OCI-LY1 (cell line): ENCODE results near the gene PFDN6.

Experiments
- H2AFZ ChIP-seq: fragments of 200-600 bp; sonication (generic), shearing (Covaris generic); 2 replicates; pipeline ENCODE4 v1.6.0; 2014; ENCODE audit warnings: antibody characterized with exemption, mild to moderate bottlenecking, low read length
- H3F3A ChIP-seq: fragments of 200-600 bp; sonication (generic), shearing (Covaris generic); 2 replicates; pipeline ENCODE4 v1.6.0; 2014; ENCODE audit warnings: mild to moderate bottlenecking, antibody characterized with exemption, low read length, moderate library complexity; ENCODE audit not compliant: insufficient read depth
- H3K27ac ChIP-seq: fragments of 200-600 bp; sonication (generic); 2 replicates; pipeline ENCODE4 v1.5.1; 2014; ENCODE audit warnings: low read length, mixed run types, mild to moderate bottlenecking, low read depth; ENCODE audit not compliant: poor library complexity, severe bottlenecking
- H3K27me3 ChIP-seq: fragments of 200-600 bp; sonication (generic); 2 replicates; pipeline ENCODE4 v1.6.0; 2014; ENCODE audit warnings: antibody characterized with exemption, mild to moderate bottlenecking, low read length, moderate library complexity; ENCODE audit not compliant: insufficient read depth
- H3K36me3 ChIP-seq: fragments of 200-600 bp; sonication (generic); 2 replicates; pipeline ENCODE4 v1.6.1; 2014; ENCODE audit warnings: mild to moderate bottlenecking, antibody characterized with exemption, low read length, moderate library complexity, mixed read lengths; ENCODE audit not compliant: insufficient read depth
- H3K4me1 ChIP-seq: fragments of 200-600 bp; sonication (generic); 2 replicates; pipeline ENCODE4 v1.5.1; 2014; ENCODE audit warnings: mild to moderate bottlenecking, low read length, moderate library complexity; ENCODE audit not compliant: insufficient read depth, severe bottlenecking
- H3K4me2 ChIP-seq: fragments of 200-600 bp; sonication (generic), shearing (Covaris generic); 2 replicates; pipeline ENCODE4 v1.6.1; 2014; ENCODE audit warnings: low read length
- H3K4me3 ChIP-seq: fragments of 200-600 bp; sonication (generic); 2 replicates; pipeline ENCODE4 v1.5.1; 2014; ENCODE audit warnings: low read length, low read depth, mild to moderate bottlenecking, mixed read lengths; ENCODE audit not compliant: poor library complexity, severe bottlenecking
- H3K79me2 ChIP-seq: fragments of 200-600 bp; shearing (Covaris generic); 2 replicates; pipeline ENCODE4 v1.6.1; 2016; ENCODE audit warnings: mixed run types, low read length, mixed read lengths; ENCODE audit not compliant: insufficient read depth
- H3K9ac ChIP-seq: fragments of 200-600 bp; sonication (generic), shearing (Covaris generic); 2 replicates; pipeline ENCODE4 v1.6.1; 2014; ENCODE audit warnings: mild to moderate bottlenecking, low read length, mixed read lengths
- H3K9me2 ChIP-seq: fragments of 200-600 bp; sonication (generic), shearing (Covaris generic); 2 replicates; pipeline ENCODE4 v1.6.1; 2014; ENCODE audit warnings: low read depth, mild to moderate bottlenecking, low read length, mixed read lengths
- H3K9me3 ChIP-seq: fragments of 200-600 bp; shearing (Covaris generic); 2 replicates; pipeline ENCODE4 v1.6.1; 2014; ENCODE audit warnings: low read length, mixed read lengths
- H4K20me1 ChIP-seq: fragments of 200-600 bp; sonication (generic), shearing (Covaris generic); 2 replicates; pipeline ENCODE4 v1.6.0; 2016; ENCODE audit warnings: mild to moderate bottlenecking, low read length; ENCODE audit not compliant: insufficient read depth
- CTCF ChIP-seq: fragments of 200-600 bp; sonication (generic), shearing (Covaris generic); IDR thresholded peaks from 2 replicates; pipeline ENCODE4 v1.5.1; 2017; ENCODE audit warnings: mild to moderate bottlenecking, antibody characterized with exemption, low read length, moderate library complexity, mixed read lengths
- EZH2 ChIP-seq: fragments of 200-600 bp; sonication (generic), shearing (Covaris generic); IDR thresholded peaks from 2 replicates; pipeline ENCODE4 v1.8.0; 2017; ENCODE audit warnings: borderline replicate concordance, mixed run types, mild to moderate bottlenecking, antibody characterized with exemption, low read length, moderate library complexity, mixed read lengths

PFDN6 gene

GRCh38 chr6:33318426-33319073 lies 29.1 kb downstream of the PFDN6 start:
- Histone ChIP-seq H2AFZ (no peak overlapping the region), H3K9me2 (no peaks in the 10 kb centered on the region), H3K27me3 (no peaks in the 10 kb centered on the region), H3F3A (peaks cover 4% of the 10 kb centered on the region; the same call in 1 of the 2 replicates), H3K4me1 (peaks cover 53% of the 10 kb centered on the region), H4K20me1 (no peaks in the 10 kb centered on the region), H3K27ac (peak overlapping the region; percentile 97), H3K4me3 (peak overlapping the region; percentile 66), H3K9ac (peak overlapping the region; percentile 54), H3K9me3 (no peaks in the 10 kb centered on the region), H3K4me2 (peak overlapping the region; percentile 93), H3K36me3 (peaks cover 32% of the 10 kb centered on the region), H3K79me2 (peaks cover 10% of the 10 kb centered on the region; the same call in 1 of the 2 replicates)
- TF ChIP-seq CTCF (no peak), EZH2 (no peak)

- no peak overlapping the region for H3K9ac ChIP-seq
- no peaks in the 10 kb centered on the region for H3K27me3 ChIP-seq
- peaks cover 32% of the 10 kb centered on the region for H3K36me3 ChIP-seq
- H3K4me1 ChIP-seq = peaks cover 59% of the 10 kb centered on the region
- H3K9me2 ChIP-seq = no peaks in the 10 kb centered on the region
- no peaks in the 10 kb centered on the region for H3K9me3 ChIP-seq
- peak overlapping the region; percentile 93; the same call in 1 of the 2 replicates for H3K4me2 ChIP-seq
- no peak overlapping the region for H3K4me3 ChIP-seq
- peaks cover 10% of the 10 kb centered on the region; the same call in 1 of the 2 replicates for H3K79me2 ChIP-seq
- H3F3A ChIP-seq = peaks cover 8% of the 10 kb centered on the region; the same call in 1 of the 2 replicates
- H3K27ac ChIP-seq = peak overlapping the region; percentile 97
- TF ChIP-seq EZH2 (no peak), CTCF (no peak)
- no peaks in the 10 kb centered on the region for H4K20me1 ChIP-seq
- no peak overlapping the region for H2AFZ ChIP-seq
Measured at GRCh38 chr6:33319939-33320314, 30.5 kb downstream of the PFDN6 start.

DNA sequence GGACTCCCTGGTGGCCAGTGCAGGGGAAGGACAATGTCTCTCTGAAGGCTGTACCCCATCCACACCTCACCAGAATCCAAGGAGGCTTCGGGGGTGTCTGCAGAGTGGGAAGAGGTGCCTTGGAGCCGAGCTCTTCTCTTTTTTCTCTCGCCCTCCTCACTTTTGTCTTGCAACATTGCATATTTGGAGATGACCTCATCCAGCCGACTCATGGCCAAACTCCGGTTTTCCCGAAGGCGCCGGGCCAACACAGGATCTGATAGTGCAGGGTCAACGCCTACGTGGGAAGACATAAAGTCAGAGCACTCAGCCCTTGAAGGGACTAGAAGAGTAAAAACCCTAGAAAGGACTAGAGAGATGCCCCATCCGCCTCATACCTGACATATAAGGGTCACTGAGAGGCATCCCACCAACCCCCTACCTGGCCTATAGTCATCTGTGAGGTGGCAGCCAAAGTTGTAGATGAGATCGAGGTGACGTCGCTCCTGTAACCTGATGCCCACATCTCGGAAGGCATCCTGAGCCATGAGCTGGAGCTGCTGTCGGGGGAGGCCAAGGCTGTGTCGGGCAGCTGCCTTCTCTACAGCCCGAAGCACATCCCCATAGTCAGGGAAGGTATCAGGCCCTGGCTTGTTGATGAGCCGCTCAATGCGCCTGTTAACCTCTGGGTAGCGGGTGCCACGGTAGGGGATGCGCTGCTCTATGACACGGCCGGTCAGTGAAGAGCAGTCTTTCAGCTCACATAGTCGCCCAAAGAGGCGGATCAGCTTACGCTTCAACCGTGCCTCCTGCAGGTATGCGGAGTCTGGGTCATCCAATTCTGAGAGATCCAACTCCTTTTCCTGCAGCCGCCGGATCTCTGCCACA lies 31.1 kb downstream of the PFDN6 start:
- peak overlapping the region; percentile 95 for H3K9ac ChIP-seq
- H3K79me2 ChIP-seq = peaks cover 10% of the 10 kb centered on the region; the same call in 1 of the 2 replicates
- TF ChIP-seq EZH2 (no peak), CTCF (no peak)
- no peaks in the 10 kb centered on the region for H4K20me1 ChIP-seq
- H3K36me3 ChIP-seq = peaks cover 32% of the 10 kb centered on the region
- no peak overlapping the region for H2AFZ ChIP-seq
- H3F3A ChIP-seq = peaks cover 8% of the 10 kb centered on the region; the same call in 1 of the 2 replicates
- H3K4me3 ChIP-seq = peak overlapping the region; percentile 83
- no peaks in the 10 kb centered on the region for H3K27me3 ChIP-seq
- H3K27ac ChIP-seq = peak overlapping the region; percentile 97
- peak overlapping the region; percentile 93 for H3K4me2 ChIP-seq
- no peaks in the 10 kb centered on the region for H3K9me3 ChIP-seq
- H3K4me1 ChIP-seq = peaks cover 65% of the 10 kb centered on the region
- no peaks in the 10 kb centered on the region for H3K9me2 ChIP-seq
